ENCODE results near the gene MAPRE2.

MAPRE2 gene

DNA sequence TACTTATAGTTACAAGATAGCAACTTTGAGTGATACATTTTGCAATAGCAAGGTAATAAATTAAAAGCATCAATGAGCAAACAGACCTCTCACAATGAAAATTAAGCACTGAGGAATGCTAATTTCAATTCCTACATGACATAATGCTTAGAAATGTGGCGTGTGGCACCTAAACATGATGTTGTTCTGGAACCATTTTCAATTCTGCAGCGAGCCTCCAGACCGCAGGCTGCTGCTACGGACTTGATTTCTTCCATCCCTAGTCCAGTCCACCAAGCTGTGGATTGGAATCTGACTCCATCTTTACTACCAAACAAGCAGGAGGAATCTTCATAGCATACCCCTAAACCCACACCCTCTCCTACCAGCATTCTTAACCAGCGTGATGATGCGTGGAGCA is 140.9 kb downstream of the MAPRE2 start:
- DNase-seq (ENCODE audit: low spot score), result no peak

DNA sequence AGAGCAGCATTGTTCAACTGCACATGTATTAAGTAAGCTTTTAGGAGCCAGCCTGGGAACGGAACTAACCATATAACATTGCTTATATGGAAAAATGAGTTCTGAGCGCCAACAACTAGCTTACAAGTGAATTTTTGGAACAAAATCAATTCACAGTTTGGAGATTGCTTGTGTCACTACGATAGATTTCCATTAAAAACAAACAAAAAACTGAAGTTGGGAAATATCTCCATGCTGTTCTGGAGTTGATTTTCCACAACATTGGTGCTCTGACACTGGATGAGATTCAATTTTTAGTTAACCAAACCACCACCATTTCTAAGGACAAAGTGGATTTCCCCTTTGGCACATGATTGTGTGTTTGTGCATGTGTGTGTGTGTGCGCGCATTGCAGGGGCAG is 142.7 kb downstream of the MAPRE2 start:
- no peak for DNase-seq (ENCODE audit: low spot score)

GRCh38 chr18:35185771-35186170 is 144.6 kb downstream of the MAPRE2 start:
- DNase-seq (ENCODE audit: low spot score), result no peak

GRCh38 chr18:35186291-35187034 is 145.2 kb downstream of the MAPRE2 start:
- DNase-seq (ENCODE audit: low spot score), result no peak

GRCh38 chr18:35189510-35189909 is 148.3 kb downstream of the MAPRE2 start:
- no peak for DNase-seq (ENCODE audit: low spot score)

GRCh38 chr18:35190948-35191697 is 149.9 kb downstream of the MAPRE2 start:
- DNase-seq (ENCODE audit: low spot score), result no peak

GRCh38 chr18:35191698-35192025 is 150.4 kb downstream of the MAPRE2 start:
- no peak for DNase-seq (ENCODE audit: low spot score)

GRCh38 chr18:35192415-35192814 is 151.2 kb downstream of the MAPRE2 start:
- no peak for DNase-seq (ENCODE audit: low spot score)
